B cell (primary cell): ENCODE data around the gene MTHFSD.

Source experiments
- CTCF ChIP-seq: fragments of 200-600 bp; IDR thresholded peaks from one replicate; pipeline ENCODE4 v1.8.0; 2022; ENCODE audit warnings: antibody characterized with exemption, mild to moderate bottlenecking
- EZH2 ChIP-seq: IDR thresholded peaks from 2 replicates; pipeline ENCODE4 v1.6.1; 2012; ENCODE audit warnings: borderline replicate concordance, low read depth, mild to moderate bottlenecking, moderate library complexity, low read length; ENCODE audit not compliant: insufficient read depth, poor library complexity, severe bottlenecking

- no peak for TF ChIP-seq EZH2
- TF ChIP-seq CTCF: no peak
Observed at GRCh38 chr16:86602521-86602920, 47.5 kb upstream of the MTHFSD start.
